Placental epithelial cell (primary cell): Measurements from ENCODE around the gene ISYNA1. TPM values are rescaled to one million over a fixed set of nuclear protein-coding genes. Genes with fewer than 3 reads are reported as not detected.

Source experiments
- small RNA-seq: library from RNA; depleted of rRNA; stranded (forward); fragments of <200 nt; gene quantifications from one replicate; pipeline ENCODE3, GENCODE V24; 2012
- total RNA-seq: library from RNA; depleted of rRNA; stranded (reverse); fragments of >200 nt; gene quantifications from 2 replicates; pipeline ENCODE4 v1.2.3, GENCODE V29; 2012

Gene ISYNA1
- total RNA-seq: 13.7 and 23.2 TPM in 2 replicates

GRCh38 chr19:18437491-18438330 lies at the start of gene ISYNA1:
Gene ISYNA1, minus strand, starts transcription at chr19:18438133. Its CDS starts 154 bp downstream, at chr19:18437979.

GRCh38 chr19:18419195-18419698 lies 18.7 kb downstream of the ISYNA1 start, which contains the start of gene SSBP4:
Gene SSBP4, plus strand, starts transcription at chr19:18419398. Its CDS starts 251 bp downstream, at chr19:18419649.

DNA sequence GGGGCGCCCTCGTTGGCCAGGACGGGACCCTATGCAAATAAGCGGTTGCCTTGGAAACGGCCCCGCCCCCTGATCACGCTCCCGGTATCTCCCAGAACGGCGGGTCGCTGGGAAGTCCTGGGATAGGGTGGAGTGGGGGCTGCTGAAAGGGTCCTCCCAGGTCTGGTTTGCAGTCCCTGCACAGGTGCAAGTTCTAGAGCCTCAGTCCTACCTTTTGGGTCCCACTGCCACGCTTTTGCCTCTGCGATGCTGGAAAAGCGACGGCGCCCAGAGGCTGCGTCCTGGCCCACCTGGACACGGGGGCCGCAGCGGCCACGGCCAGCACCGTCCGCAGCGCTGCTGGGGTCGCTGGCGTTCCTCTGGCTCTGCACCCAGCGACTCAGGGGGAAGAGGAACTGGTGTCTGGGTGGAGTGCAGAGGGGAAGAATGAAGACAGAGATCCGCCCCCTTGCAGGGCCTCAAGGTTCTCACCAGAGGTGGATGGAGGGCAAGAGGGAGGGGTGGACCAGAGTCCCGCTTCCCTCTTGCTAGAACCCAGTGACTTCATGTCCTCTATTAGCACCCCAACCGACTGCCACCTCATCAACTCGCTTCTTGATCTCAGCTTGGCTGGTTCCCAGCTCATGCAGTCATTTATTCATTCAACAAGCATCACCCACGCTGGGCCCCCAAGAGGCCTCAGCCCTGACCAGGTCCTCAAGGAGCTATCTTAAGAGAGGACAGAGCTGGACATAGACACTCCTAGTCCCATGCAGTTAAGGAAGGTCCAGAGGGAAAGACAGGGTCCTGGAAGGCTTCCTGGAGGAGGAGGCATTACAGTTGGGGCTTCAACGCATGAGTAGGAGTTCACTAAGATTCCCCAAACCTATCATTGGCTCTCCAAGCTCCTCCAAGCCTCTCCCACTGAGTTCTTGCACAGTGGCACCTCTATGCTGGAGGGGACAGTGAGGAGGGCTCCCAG lies 40.4 kb downstream of the ISYNA1 start, which contains the start of gene LRRC25:
TSS of gene LRRC25 (minus strand) at position 381 of the 961 bp plus-strand sequence. CDS start 659 bp downstream, outside the sequence.

GRCh38 chr19:18385675-18386542 lies 52.0 kb downstream of the ISYNA1 start, which contains the start of gene GDF15:
Gene GDF15, plus strand, starts transcription at chr19:18386158. Its CDS starts 32 bp downstream, at chr19:18386190.

Small RNA genes within 50 kb of the gene (small RNA-seq; reads per million reads assigned to genes)
- 0.09 reads per million for gene MIR3189

Other genes starting within 250 kb of the ISYNA1 start
- gene MPV17L2, start 244.9 kb downstream of the ISYNA1 start, total RNA-seq: 5.1 and 14.3 TPM in 2 replicates
- gene RAB3A, start 234.1 kb downstream of the ISYNA1 start, total RNA-seq: 0.79 and 1.5 TPM in 2 replicates
- gene PDE4C, start 211.7 kb downstream of the ISYNA1 start, total RNA-seq: under 0.01 and 0.22 TPM in 2 replicates
- gene IQCN, start 163.7 kb downstream of the ISYNA1 start, total RNA-seq: 2.5 and 3.5 TPM in 2 replicates
- 213 and 219 TPM in 2 replicates for gene JUND, start 156.5 kb downstream of the ISYNA1 start, total RNA-seq
- gene LSM4, start 115.1 kb downstream of the ISYNA1 start, total RNA-seq: 152 and 205 TPM in 2 replicates
- gene PGPEP1, start 97.5 kb downstream of the ISYNA1 start, total RNA-seq: 9.3 and 10.2 TPM in 2 replicates
- 1.4 and 4.7 TPM in 2 replicates for gene GDF15, start 52.0 kb downstream of the ISYNA1 start, total RNA-seq
- not detected in 2 replicates for gene LRRC25, start 40.5 kb downstream of the ISYNA1 start, total RNA-seq
- gene SSBP4, start 18.7 kb downstream of the ISYNA1 start, total RNA-seq: 44.8 and 56.0 TPM in 2 replicates
- 15.5 and 17.3 TPM in 2 replicates for gene ELL, start 83.9 kb upstream of the ISYNA1 start, total RNA-seq
- gene FKBP8, start 105.4 kb upstream of the ISYNA1 start, total RNA-seq: 317 and 331 TPM in 2 replicates
- gene KXD1, start 119.7 kb upstream of the ISYNA1 start, total RNA-seq: 83.2 and 108 TPM in 2 replicates
- gene UBA52, start 133.7 kb upstream of the ISYNA1 start, total RNA-seq: 980 and 1,286 TPM in 2 replicates
- gene REX1BD, start 150.7 kb upstream of the ISYNA1 start, total RNA-seq: 42.0 and 55.3 TPM in 2 replicates
- gene CRLF1, start 168.7 kb upstream of the ISYNA1 start, total RNA-seq: 0.87 and 3.1 TPM in 2 replicates
- not detected in 2 replicates for gene TMEM59L, start 174.7 kb upstream of the ISYNA1 start, total RNA-seq
- gene KLHL26, start 198.9 kb upstream of the ISYNA1 start, total RNA-seq: 0.79 and 1.3 TPM in 2 replicates
- 1.5 and 2.7 TPM in 2 replicates for gene CRTC1, start 245.5 kb upstream of the ISYNA1 start, total RNA-seq